SH-SY5Y (cell line): ENCODE results near the gene DIAPH1.

ENCODE experiments used
- GATA2 ChIP-seq: IDR thresholded peaks from 2 replicates; pipeline ENCODE4 v1.6.1; 2011; ENCODE audit warnings: mild to moderate bottlenecking, low read depth, low read length
- GATA3 ChIP-seq: IDR thresholded peaks from 2 replicates; pipeline ENCODE4 v1.6.1; 2011; ENCODE audit warnings: low read depth, mild to moderate bottlenecking, low read length, moderate library complexity

GRCh38 chr5:141529873-141530272, 88.9 kb downstream of the DIAPH1 start:
- TF ChIP-seq GATA2 (no peak), GATA3 (no peak)
